GM18507 (cell line): ENCODE data around the gene FNDC7.
"Not testable (repeated sequence)": the region's sequence is repeated elsewhere in the genome, so short reads cannot be mapped to it uniquely, and the experiment has no call there.

Source experiments
- DNase-seq: peaks from one replicate; pipeline ENCODE4 v3.0.0; 2011; ENCODE audit warnings: low read depth; ENCODE audit not compliant: insufficient read length; ENCODE audit errors: extremely low spot score
- FAIRE-seq: peaks from 2 replicates; lab custom pipeline; 2011; peaks lifted over from hg19 to GRCh38; lab: Jason Lieb, UNC

Gene FNDC7

GRCh38 chr1:108728327-108728923 lies 15.7 kb downstream of the FNDC7 start:
- no peak for FAIRE-seq
- DNase-seq, result no peak

GRCh38 chr1:108729481-108729880 lies 16.8 kb downstream of the FNDC7 start:
- FAIRE-seq (no peak), DNase-seq (no peak)

- DNase-seq, result no peak
- no peak for FAIRE-seq
Measured at GRCh38 chr1:108732398-108732797, 19.7 kb downstream of the FNDC7 start.

DNA sequence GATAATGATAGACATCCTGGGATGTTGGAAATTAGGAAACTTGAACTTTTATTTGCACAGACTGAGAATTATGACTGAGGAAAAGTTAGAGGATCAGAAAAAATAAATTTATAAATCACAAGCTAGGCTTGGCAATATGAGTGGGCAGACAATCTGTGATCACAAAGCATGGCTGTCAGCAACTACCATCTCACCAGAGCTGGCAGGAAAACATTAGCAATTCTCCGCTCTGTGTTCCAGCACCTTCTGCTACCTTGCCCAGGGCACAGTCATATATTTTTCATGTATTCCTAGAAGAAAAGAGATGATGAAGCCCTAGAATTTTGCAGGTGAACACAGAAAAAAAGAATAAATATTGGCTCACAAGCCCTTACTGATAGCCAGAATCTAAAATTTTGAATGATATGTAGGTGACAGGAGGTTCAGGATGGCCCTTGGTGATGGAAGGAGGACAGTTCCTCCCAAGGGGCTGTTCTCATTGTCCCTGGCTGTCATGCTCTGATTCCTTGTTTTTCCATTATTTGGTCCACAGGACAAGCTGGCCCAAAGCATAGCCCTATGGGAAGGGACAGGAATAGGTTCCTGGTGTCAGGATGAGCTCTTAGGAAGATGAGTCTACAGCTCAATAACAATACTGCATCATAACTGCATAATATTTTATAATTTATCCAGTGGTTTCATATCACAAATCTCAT lies 21.6 kb downstream of the FNDC7 start:
- DNase-seq, result no peak
- no peak for FAIRE-seq

DNA sequence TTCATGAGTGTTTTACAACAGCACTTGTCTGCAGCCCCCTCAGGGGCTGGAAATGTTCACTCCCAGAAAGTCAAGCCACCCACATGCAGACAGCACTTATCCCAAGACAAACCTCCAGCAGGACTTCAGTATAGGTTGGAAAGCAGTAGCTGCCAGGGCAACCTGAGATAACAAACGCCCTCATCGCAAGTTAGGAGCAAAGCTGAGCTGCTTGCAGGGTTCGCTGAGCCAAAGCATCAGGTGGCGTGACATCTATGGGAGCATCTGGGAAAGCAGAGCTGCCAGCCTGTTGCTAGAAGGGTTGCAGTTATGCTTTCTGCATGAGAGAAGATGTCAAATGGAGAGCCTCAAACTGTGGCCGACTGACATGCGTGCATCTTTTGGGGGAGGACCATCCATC lies 29.5 kb downstream of the FNDC7 start:
- no peak for FAIRE-seq
- no peak for DNase-seq

DNA sequence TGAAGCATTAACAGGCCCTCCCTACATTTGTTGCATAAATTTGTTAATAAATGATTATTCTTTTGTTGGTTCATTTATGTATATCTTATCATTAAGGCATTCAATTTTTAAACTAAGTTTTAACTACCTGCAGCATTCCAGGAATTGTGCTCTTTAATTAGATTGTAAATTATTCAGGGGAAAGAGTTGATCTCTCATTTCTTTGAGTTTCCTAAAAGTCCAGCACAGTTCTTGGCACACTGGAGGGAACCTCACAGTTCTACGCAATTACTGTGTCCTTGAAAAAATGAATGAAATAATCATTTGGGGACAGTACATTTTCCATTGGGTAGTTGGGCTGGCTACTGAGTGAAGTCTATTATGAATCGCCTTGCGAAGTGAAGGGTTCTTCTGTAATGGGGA lies 33.3 kb downstream of the FNDC7 start:
- no peak for FAIRE-seq
- DNase-seq, result no peak

GRCh38 chr1:108746382-108747170 lies 33.9 kb downstream of the FNDC7 start, which contains the start of gene STXBP3:
TSS of gene STXBP3 (plus strand) at chr1:108746674. CDS start at chr1:108746738, 64 bp downstream.
- DNase-seq (peak; percentile 99), FAIRE-seq (peak; percentile 100)

GRCh38 chr1:108747171-108747850 lies 34.6 kb downstream of the FNDC7 start:
- DNase-seq, result no peak
- peak; percentile 75 for FAIRE-seq

GRCh38 chr1:108747898-108748297 lies 35.2 kb downstream of the FNDC7 start:
- DNase-seq (no peak), FAIRE-seq (no peak)

DNA sequence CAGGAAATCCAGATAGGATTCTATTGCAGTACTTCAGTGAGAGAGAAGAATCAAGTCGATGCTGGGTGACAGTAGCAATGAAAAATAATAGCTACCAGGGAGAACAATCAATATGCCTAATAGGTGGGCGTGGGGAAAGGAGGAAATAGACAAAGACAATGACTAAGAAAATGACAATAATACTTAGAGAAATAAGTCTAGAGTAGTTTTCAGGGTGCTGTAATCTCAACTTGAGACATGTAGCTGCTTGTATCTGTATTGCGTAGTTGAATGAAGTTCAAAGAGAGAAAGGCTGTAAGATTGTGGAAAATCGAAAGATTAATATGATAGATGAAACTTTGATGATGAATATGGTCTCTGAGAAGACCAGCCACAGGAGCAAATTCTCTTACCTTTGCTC lies 36.4 kb downstream of the FNDC7 start:
- no peak for FAIRE-seq

DNA sequence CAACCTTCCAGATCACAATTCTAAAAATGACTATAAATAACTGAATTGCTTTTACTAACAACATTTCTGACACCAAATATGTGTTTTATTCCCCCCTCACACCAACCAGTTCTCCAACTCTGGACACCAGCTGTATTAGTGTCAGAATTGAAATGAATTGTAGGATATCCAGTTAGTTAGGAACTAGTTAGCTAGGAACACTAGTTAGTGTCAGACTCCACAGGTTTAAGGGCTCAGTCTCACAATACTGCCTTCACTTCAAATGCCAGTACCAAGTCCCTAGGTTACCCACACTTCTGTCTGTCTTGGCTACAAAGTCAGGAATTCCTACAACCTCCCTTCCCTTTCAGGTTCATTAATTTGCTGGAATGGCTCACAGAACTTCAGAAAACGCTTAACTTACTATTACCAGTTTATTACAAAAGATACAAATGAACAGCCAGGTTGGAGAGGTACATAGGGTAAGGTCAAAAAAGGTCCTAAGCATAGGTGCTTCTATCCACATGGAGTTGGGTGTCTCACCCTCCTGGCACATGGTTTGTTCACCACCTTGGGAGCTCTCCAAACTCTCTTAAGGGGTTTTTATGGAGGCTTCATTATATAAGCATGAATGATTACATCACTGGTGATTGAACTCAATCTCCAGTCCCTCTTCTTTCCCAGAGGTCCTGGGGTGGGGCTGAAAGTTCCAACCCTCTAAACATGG lies 37.9 kb downstream of the FNDC7 start:
- DNase-seq (no peak), FAIRE-seq (no peak)

More for the DNA sequence above, 36.4 kb downstream of the FNDC7 start:
- no peak for DNase-seq

- DNase-seq (no peak), FAIRE-seq (no peak)
Measured at GRCh38 chr1:108753363-108753762, 40.7 kb downstream of the FNDC7 start.

DNA sequence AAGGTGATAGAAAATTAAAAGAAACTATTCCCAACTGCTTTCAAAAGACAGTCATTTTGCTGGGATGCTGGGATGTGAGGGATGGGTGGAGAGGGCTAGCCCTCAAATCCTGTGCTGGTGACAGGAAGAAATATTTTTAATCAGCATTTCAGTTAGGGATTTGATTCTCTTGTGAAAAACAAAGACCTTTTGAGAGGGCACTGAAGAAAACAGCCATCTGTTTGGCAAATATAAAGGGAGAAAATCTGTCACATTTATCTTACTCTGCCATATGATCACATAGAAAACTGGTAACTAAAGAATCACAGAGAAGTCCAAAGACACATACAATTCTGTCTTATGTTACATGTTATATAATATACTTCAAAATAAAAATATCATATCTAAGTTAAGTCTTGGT lies 46.1 kb downstream of the FNDC7 start:
- no peak for FAIRE-seq
- no peak for DNase-seq

GRCh38 chr1:108767115-108767514 lies 54.4 kb downstream of the FNDC7 start:
- FAIRE-seq (no peak), DNase-seq (no peak)

DNA sequence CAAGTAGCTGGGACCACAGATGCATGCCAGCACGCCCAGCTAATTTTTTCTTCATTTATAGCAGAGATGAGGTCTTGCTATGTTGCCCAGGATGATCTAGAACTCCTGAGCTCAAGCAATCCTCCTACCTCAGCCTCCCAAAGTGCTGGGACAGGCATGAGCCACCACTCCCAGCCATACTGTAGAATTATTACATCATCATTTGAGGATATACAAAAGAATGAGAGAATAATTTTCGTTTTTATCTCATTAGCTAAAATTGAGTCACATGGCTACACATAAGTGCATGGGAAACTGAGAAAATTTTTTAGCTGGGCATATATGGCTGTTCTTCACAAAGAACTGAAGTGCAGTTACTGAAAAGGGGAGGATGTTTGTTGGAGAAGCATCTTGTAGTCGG lies 55.0 kb downstream of the FNDC7 start:
- FAIRE-seq (no peak), DNase-seq (no peak)

DNA sequence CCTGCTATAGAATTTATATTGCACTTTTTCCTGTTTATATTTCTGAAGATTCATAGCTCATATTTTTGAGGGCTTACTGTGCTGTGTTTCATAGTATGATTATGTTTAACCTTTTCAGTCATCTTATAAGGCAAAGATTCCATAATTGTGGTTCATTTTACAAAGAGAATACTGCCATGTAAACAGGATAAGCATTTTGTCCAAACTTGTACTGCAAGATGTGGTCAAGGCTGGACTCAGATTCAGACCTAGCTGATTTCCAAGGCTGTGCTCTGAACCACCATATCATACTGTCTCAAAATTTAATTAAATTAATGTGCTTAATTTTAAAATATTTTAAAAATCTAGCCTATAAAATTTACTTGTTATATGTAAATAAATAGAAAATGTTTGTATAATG lies 65.1 kb downstream of the FNDC7 start:
- FAIRE-seq (no peak), DNase-seq (no peak)

GRCh38 chr1:108779455-108779854 lies 66.7 kb downstream of the FNDC7 start:
- DNase-seq (no peak), FAIRE-seq (no peak)

GRCh38 chr1:108780937-108781574 lies 68.3 kb downstream of the FNDC7 start:
- no peak for FAIRE-seq
- no peak for DNase-seq

- not testable (repeated sequence) for FAIRE-seq, DNase-seq
Measured at GRCh38 chr1:108781575-108781944, 68.9 kb downstream of the FNDC7 start.
